Daoy (cell line): Measurements from ENCODE around the gene SYNE2. TPM values are rescaled to one million over a fixed set of nuclear protein-coding genes. Genes with fewer than 3 reads are reported as not detected.

Source experiments
- DNase-seq: peaks from one replicate; pipeline ENCODE4 v3.0.0-alpha.2; 2015; ENCODE audit warnings: low read depth
- total RNA-seq: library from RNA; depleted of rRNA; stranded (reverse); fragments of >200 nt; shearing (Covaris generic); gene quantifications from 2 replicates; pipeline ENCODE4 v1.2.3, GENCODE V29; 2014

The SYNE2 gene
- total RNA-seq, 1 experiment from 2014 or later: 24.1 TPM

DNA sequence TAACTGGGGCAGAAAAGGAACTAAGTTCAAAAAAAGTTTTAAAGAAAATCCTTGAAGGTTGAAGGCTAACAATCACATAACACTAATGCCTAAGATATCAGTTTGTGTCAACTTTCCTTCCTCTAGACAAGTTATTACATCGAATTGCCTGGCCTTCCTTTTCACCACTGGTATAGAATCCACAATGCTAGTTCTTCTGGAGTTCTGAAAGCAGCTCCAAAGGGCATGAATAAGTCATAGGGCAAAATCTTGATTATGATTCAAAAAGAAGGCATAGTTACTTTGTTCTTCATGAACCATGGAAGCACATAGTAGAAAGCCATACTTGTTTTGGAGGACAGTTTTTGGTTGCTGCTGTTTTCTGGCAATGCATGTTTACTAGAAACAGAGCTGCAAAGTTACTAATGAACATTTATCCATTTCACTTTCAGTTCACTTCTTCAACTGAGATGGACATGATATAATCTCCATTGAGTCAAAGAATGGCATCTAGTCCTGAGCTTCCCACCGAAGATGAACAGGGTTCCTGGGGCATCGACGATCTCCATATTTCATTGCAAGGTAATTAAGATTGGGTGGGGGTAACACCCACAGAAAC is 56.0 kb downstream of the SYNE2 start:
- DNase-seq: no peak

DNA sequence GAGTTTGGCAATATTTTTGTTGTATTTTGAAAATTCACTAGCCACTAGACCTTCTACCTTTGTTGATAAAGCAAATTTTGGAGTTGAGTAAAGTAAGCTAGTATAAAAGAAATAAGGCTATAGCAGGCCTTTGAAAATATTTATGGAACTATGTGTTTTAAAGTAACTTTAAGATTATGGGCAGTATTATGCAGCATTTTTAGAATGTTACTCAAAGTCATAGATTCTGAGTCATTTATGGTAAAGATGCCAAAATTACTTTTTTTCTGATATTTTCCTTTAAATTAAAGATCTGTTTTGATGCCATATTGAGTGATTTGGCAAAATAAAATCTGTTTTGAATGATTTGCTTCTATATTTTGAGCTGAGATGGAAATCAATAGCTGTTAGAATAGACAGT is 57.2 kb downstream of the SYNE2 start:
- no peak for DNase-seq

DNA sequence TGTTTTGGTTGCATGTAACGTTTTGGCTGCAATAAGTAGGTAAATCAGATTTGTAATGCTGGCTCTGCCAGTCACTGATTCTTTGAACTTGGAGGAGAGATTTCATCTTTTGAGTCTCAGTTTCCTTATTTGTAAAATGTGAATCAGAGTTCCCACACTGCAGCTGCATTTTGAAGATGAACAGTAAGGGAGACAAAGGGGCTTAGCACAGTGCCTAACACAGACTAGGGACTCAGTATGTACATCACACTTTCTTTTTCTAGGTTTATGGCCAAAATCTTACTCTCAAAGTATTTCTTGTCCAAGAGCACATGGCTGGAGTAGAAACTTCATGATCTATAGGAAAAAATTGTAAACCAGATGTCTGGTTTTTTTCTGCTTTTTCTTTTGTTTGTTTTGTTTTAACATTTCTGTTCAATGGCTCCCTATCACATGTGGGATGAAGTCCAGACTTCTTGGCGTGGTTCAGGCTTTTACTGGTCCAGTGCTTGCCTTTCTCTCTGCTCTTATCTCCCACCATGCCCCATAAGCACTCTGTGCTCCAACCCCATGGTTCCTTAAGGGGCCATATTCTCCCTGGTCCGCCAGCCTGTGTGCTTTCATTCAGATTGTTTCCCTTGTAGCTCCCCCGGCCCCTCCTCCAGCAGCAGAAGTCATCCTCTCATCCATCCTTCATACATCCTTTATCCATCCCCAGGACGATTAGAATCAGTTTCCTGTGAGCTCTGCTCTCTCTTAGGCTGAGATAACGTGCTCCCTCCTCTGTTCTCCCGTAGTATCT is 58.0 kb downstream of the SYNE2 start:
- DNase-seq: no peak

DNA sequence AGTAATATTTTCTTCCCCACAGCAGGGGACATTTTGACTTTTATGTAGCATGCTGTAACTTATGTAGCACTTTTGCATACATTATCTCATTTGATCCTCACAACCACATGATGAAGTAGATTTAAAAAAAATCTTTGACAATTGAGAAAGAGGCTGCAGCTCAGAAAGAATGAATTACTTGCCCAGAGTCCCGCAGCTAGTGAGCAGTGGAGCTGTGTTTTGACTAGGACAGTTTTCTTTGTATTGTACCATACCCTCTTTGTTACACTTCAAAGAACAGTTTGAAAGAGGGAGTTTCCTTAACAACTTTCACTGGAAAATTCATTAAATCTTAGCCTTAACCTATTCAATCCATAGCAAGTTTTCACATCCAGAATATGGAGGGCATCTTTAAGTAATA is 58.6 kb downstream of the SYNE2 start:
- DNase-seq: no peak

DNA sequence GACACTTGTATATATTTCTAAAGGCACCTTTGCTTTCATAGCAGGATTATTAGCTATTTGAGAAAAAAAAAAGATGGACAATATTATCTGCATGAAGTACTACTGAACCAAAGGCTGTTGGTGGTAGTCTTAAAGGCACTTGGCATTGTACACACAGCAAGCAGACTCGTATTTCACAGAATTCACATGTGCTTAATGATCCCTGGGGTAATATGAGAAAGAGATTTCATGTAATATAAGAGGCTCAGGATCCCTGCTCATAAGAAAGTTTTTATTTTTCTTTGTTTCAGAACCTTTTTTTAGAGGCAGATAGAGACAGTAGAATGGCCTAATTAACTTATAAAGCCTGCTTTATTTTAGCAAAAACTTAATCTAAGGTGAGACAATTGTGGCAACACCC is 59.5 kb downstream of the SYNE2 start:
- no peak for DNase-seq

DNA sequence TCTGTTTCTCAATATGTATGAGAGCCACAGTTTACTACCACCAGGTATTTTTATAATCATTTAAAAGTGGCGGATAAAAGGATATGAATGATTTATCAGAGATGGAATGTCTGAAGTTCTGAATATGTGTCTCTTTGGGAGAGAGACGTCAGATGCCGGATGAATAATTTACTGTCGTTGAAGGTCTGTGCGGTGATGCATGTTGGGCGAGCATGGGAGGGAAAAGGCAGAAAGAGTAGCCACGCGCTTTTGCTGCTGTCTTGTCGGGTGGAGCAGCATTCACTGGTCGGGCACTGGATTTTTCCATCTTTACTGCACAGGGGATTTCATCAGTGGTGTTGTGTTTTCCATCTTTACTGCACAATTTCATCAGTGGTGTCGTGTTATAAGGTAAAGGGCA is 65.6 kb downstream of the SYNE2 start:
- no peak for DNase-seq

DNA sequence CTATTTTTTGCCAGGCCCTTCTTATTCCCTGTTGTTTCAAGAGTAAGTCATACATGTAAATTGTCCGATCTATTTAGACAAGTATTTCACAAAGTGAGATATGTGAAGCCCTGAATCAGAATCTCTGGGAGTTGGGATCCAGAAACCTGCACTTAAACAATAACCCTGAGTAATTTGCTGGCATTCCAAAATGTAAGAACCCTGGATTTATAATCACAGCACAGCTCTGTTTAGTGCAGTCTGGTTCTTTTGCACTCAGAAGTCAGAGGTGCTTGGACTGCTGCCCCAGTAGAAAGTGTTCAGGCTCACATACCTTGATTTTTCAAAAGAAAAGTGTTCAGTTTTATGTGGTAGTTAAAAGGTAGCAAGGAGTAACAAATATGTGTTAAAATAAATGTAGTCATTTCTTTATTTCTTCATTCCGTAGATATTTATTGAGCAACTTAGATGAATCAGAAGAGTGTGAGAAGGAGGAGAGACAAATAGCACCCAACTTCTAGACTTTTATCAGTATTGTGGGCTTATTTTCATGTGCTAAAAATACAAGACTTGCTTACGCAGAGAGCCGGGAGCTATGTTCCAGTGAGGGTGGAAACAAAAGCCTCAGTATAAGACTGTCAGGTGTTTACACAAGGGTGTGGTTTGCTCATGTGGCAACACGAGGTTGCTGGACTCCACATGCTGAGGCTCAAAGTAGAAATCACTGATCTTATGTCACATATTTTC is 70.1 kb downstream of the SYNE2 start:
- peak; percentile 9 for DNase-seq

DNA sequence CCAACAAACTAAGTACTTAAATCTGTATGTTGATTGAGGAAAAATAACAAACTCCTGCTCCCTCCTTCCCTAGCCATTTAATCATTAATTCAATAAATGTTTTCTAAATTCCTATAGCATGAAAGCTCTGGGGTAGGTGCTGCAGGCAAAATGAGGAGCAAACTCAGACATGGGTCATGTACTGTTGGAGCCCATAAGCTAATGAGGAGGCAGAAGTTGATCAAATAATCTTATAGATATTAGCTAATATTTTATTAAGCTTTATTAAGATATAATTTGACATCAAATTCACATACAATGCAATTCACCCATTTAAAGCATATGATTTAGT is 70.6 kb downstream of the SYNE2 start:
- no peak for DNase-seq

DNA sequence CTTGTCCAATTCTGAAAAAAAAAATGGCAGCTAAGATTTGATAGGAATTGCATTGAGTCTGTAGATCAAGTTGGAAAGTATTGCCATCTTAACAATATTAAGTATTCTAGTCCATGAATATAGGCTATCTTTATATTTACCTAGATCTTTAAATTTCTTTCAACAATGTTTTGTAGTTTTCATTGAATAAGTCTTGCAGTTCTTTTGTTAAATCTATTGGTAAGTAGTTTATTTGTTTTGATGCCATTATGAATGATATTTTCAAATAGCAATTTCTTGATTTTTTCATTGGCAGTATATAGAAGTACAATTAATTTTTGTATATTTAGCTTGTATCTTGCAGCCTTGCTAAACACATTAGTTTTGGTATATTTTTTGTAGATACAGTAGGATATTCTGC is 71.6 kb downstream of the SYNE2 start:
- no peak for DNase-seq

GRCh38 chr14:63926641-63927040 is 73.8 kb downstream of the SYNE2 start:
- no peak for DNase-seq

DNA sequence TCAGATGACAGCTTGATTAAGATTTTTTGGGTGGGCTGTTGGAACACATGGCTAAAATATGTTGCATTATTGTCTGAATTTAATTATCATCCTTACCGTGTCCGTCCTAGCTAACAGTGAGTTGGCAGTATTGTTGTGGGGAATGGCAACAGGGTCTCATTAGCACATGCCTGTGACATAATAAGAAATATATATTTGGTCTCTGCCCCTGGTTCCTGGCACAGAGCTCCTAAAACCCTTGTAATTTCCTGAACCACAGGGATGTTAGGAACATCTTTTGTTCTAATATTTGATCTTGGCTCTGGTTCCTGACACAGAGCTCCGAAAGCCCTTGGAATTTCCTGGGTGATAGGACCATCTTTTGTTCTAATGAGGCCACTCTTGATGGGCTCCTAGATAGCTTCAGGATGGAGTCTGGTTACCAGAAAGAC is 76.0 kb downstream of the SYNE2 start:
- DNase-seq: no peak

DNA sequence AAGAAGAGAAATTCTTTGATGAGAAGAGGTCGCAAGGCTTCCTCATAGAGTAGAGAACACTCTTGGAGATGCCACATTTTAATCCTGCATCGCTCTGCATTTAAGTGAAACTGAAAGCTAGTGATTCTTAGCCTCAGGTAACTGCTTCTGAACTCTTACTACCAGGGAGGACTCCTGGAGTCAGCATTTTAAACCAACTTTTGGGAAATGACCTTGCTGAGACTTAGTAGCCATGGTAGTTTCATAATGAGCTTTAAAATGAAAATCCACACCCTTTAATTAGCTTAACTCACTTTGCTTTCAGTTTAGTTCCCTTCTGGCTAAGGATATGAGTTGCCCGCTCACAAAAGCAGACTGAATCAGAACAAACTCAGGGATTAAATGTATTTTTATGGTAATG is 80.3 kb downstream of the SYNE2 start:
- no peak for DNase-seq

- no peak for DNase-seq
Measured at GRCh38 chr14:63933711-63934110, 80.9 kb downstream of the SYNE2 start.

- DNase-seq: no peak
Measured at GRCh38 chr14:63938198-63939005, 85.6 kb downstream of the SYNE2 start.

DNA sequence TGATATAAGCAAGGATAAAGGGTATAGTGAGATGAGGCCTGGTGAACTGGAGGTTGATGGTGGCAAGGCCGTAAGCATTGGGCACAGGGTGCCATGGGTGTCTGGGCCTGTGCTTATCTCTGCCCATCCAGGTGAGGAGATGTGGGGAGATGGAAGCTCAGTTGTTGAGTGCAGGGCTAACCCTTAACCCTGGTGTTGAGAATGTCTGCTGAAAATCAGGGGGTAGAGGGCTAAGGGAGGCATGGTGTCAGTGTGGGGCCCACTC is 86.1 kb downstream of the SYNE2 start:
- DNase-seq: no peak

DNA sequence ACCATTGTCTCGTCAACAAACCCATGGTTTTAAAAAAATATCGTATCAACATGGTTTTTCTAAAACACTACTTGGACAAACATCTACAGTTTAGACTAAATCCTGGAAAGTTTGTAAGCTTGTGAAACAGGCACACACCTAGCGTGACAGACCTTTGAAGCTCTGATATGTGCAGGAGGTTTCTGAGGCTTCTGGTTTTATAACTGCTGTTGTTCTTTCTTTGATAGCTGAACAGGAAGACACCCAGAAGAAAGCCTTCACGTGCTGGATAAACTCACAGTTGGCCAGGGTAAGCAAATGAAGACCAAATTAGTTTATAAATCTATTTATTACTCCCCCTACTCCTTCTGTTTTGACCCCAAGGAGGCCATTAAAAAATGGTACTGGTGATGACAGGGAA is 87.6 kb downstream of the SYNE2 start:
- DNase-seq: no peak

DNA sequence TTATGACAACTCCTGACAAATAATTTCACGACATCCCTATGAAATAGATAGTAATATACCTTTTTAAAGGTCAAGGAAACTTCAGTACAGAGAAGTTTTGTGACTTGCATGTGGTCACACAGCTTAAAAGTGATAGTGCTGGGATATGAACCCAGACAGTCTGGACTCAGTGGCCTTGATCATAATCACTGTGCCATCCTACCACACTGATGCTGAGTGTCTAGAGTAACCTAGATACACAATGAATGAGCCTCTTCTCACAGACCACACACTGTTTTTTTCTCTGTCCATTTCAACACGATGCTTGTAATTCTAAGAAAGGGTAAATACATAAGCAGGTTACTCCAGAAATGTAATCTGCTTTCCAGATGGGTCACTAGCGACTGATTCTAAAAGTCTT is 88.2 kb downstream of the SYNE2 start:
- DNase-seq: no peak

GRCh38 chr14:63949696-63950095 is 96.9 kb downstream of the SYNE2 start:
- DNase-seq: no peak

DNA sequence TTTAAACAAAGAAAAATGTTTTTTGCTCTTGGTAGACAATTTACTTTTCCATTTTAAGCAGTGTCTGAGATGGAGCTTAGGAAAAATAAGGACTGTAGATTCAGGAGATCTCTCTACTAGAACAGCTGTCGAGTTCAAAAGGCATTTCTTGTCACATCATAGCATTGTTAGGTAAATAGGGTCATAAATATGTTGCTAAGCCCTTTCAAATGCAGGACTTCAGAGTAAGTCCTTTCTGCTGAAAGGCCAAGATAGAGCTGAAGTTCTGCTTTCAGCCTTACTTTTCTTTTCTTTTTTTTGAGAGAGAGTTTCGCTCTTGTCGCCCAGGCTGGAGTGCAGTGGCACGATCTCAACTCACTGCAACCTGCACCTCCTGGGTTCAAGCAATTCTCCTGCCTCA is 98.2 kb downstream of the SYNE2 start:
- no peak for DNase-seq

DNA sequence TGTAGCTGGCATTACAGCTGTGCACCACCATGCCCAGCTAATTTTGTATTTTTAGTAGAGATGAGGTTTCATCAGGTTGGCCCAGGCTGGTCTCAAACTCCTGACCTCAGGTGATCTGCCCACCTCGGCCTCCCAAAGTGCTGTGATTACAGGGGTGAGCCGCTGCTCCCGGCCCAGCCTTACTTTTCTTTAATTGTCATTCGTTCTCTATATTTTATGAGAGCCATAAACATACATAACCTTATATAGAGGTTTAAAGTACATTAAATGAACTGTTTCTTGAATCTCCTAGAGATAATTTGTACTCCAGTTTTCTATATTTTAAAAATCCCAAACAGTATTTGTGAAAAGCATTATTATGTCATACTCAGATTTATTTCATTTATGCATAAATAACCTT is 98.6 kb downstream of the SYNE2 start:
- no peak for DNase-seq

- no peak for DNase-seq
Measured at GRCh38 chr14:63952053-63952932, 99.5 kb downstream of the SYNE2 start.
